GM18951 (cell line): Measurements from ENCODE around the gene SEC16B.

Experiments
- POLR2A ChIP-seq: IDR thresholded peaks from 4 replicates; pipeline ENCODE4 v1.6.1; 2011; ENCODE audit warnings: mild to moderate bottlenecking; ENCODE audit not compliant: insufficient read length, insufficient read depth; ENCODE audit errors: extremely low read depth
- in situ Hi-C: fragments of 300-500 bp; cut with MboI; formaldehyde crosslinking; loops from one replicate; pipeline ENCODE4 v1.12.0; 2022; ENCODE audit warnings: low sequenced_read_pairs, mixed read lengths, inconsistent platforms; ENCODE audit not compliant: unreplicated experiment

SEC16B gene, protein sequence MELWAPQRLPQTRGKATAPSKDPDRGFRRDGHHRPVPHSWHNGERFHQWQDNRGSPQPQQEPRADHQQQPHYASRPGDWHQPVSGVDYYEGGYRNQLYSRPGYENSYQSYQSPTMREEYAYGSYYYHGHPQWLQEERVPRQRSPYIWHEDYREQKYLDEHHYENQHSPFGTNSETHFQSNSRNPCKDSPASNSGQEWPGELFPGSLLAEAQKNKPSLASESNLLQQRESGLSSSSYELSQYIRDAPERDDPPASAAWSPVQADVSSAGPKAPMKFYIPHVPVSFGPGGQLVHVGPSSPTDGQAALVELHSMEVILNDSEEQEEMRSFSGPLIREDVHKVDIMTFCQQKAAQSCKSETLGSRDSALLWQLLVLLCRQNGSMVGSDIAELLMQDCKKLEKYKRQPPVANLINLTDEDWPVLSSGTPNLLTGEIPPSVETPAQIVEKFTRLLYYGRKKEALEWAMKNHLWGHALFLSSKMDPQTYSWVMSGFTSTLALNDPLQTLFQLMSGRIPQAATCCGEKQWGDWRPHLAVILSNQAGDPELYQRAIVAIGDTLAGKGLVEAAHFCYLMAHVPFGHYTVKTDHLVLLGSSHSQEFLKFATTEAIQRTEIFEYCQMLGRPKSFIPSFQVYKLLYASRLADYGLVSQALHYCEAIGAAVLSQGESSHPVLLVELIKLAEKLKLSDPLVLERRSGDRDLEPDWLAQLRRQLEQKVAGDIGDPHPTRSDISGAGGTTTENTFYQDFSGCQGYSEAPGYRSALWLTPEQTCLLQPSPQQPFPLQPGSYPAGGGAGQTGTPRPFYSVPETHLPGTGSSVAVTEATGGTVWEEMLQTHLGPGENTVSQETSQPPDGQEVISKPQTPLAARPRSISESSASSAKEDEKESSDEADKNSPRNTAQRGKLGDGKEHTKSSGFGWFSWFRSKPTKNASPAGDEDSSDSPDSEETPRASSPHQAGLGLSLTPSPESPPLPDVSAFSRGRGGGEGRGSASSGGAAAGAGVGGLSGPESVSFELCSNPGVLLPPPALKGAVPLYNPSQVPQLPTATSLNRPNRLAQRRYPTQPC

DNA sequence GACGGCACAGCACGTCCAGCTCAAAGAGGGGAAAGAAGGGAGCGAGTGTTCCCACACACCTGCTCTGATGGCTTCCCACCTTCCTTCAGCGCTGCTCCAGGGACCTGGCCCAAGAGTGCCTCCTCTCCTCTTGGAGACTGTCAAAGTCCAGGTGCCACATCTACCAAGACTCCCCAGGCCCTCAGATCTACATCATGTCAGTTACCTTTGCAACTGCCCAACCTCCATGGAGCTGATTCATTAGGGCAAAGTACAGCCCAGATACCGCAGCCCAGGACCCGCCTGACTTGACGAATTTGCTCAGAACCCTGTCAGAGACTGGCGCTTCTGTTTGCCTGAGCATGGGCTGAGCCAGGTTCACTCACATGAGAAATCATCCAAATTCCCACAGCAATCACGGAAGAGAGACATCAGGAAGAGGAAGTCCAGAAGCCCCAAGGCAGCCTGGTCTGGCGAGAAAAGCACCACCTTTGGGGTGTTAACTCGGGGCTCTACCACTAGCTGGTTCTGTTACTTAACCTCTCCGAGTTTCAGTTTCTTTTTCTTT lies at the start of gene SEC16B:
Gene SEC16B (minus strand): TSS at position 234 of the 547 bp plus-strand sequence. CDS start 2,077 bp downstream, outside the sequence.
- no peak for TF ChIP-seq POLR2A
- in situ Hi-C loops = no loop called here

DNA sequence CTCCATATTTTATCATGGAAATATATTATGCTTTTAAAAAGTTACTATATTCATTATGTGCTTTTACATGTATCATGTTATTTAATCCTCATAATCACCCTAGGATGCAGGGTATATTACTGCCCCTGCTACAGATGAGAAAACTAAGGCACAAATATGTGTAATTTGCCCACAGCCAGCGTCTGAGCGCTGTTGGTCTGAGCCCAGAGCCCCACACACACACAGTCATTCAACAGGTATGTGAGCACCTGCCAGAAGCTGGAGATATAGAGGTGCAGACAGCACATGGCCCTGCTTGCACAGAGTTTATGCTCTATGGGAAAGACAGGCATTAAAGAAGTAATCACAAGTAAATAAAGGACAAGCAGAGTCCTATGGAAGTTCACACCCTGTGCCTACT lies 49.8 kb upstream of the SEC16B start:
- in situ Hi-C loops = no loop called here

DNA sequence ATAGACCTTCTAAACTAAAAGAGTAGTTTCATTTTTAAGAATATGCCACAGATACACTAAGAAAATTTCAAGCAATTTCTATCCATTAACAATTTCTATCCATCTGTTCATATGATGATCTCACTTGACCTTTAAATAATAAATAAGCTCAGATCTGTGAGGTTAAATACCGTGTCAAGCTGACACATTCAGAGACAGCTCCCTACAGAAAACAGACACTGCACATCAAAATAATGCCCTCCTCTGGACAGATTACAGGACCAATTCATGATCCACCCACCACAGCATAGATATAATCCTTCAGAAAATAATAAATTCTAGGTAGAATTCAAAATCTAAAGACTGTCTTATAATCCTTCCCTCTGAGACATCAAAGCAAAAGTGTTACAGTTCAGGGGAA lies 49.4 kb upstream of the SEC16B start:
- in situ Hi-C loops = no loop called here
- TF ChIP-seq POLR2A = no peak

More for the DNA sequence above, 49.8 kb upstream of the SEC16B start:
- TF ChIP-seq POLR2A = no peak

DNA sequence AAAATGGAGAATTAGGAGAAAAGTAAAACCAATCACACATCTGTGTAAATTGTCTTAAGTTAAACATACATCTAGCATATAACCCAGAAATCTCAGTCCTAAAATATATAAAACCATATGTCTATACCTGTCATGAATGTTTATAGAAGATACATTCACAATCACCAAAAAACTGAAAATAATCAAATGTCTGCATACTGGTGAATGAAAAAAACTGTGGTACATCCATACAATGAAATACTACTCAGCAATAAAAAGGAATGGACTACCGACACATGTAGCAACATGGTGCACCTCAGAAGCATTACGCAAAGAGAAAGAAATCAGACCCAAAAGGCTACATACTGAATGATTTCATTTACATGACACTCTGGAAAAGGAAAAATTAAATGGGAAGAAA lies 47.7 kb upstream of the SEC16B start:
- no peak for TF ChIP-seq POLR2A
- in situ Hi-C loops = no loop called here

DNA sequence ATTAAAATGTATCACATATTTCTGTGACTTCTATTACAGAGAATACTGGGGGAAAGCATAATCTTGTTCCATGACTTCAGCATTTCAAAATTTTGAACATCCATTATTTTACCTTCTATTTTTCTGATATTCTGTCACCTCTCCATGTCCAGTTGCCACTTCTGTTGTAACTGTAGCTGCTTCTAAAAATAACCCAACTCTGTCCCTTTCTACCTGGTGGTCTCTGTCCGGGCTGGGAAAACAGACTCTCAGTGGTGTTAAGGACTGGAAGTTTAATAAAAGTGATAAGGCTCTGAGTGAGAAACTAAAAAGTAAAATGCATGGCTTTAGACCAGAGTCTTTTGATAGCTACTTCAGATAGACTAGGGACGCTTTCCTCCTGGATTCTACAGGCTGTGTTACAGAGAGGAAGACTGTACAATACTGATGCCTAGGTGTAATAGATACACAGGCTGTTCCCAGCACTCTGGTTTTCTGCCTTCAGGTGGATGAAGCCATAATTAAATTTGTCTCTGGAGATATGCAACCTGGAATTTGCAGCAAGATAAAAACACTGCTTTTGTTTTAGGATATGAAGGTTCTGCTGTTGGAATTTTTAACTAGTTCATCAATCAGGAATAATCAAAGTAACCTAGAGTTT lies 42.1 kb upstream of the SEC16B start:
- in situ Hi-C loops = no loop called here
- TF ChIP-seq POLR2A = no peak

DNA sequence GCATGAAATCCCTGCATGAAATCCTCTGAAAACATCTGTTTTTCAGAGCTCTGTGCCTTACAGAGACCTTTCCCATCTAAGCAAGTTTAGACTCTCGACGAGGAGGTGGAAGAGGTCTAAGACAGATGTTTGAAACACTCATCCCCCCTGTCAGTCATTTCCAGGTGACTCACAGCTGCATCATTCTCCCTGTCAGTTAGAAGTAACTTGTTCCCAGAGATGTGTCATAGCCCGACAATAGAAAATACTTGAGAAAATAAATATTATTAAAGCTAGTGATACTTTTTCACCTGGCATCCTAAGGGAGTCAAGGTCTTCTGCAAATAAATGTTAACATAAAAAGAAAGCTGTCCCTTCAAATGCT lies 41.6 kb upstream of the SEC16B start:
- TF ChIP-seq POLR2A = no peak
- in situ Hi-C loops = no loop called here

DNA sequence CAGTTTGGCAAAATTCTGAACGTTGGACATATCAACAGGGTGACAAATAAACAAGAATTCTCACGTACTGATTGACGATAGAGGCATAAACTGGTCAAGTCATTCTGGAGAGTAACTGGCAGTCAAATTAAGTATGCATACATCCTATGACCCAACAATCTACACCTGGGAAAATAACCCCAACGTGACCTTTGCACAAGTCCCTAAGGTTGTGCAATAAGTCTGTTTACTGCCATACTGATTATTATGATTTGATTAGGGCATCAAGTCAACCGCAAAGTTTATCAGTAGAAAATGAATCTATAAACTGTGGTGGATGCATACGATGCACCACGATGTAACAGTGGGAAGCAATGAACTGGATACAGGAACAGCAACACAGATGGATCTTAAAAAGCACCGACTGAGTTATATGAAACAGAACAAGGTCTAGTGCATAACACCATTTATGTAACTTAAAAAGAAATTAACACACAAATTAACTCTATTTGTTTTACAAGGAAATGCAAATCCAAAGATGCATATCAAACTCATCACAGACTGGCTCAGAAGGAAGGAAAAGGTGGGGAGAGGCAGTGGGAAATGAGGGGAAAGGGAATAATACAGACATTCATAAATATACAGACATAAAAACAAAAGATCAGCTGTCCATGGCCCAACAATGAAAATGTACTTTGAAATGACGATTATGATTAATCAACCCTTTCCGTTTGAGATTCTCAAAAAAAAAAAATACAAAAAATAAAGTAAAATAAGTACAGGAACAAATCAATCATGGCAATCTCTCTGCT lies 41.0 kb upstream of the SEC16B start:
- in situ Hi-C loops = no loop called here
- no peak for TF ChIP-seq POLR2A

DNA sequence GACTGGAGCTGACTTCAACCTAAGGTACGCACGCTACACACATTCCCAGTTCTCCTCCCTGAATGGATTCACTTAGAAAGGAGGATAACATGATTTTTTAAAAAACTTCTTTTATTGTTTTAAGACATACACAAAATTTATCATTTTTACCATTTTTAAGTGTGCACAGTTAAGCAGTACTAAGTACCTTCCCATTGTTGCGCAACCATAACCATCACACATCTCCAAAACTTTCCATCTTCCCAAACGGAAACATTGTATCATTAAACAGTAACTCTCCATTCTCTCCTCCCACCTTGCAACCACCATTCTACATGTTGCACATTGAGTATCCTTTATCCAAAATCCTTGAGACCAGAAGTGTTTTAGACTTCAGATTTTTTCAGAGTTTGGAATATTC lies 36.2 kb upstream of the SEC16B start:
- no peak for TF ChIP-seq POLR2A
- in situ Hi-C loops = loop anchor here (10.0 kb wide), 1 partner anchor 1481 kb away; no protein-coding TSS in a partner anchor

DNA sequence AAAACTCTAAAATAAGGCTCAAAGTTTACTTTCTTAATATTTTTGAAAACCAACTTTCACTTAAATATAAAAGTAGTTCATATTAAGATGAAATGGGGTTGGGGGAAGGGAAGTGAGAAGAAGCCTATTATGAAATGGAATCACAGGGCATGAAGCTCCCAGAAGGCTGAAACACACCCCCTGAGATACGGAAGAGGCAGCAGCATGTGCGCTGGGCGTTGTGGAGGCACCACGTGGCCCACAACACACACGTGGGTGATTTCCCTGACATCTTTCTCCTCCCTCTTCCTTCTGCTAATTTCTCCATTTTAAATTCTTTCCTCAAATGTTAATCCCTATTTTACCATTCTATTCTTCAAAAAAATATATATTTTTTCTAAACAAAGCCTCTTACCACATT lies 35.6 kb upstream of the SEC16B start:
- TF ChIP-seq POLR2A = no peak
- in situ Hi-C loops = loop anchor here (10.0 kb wide), 1 partner anchor 1481 kb away; no protein-coding TSS in a partner anchor

DNA sequence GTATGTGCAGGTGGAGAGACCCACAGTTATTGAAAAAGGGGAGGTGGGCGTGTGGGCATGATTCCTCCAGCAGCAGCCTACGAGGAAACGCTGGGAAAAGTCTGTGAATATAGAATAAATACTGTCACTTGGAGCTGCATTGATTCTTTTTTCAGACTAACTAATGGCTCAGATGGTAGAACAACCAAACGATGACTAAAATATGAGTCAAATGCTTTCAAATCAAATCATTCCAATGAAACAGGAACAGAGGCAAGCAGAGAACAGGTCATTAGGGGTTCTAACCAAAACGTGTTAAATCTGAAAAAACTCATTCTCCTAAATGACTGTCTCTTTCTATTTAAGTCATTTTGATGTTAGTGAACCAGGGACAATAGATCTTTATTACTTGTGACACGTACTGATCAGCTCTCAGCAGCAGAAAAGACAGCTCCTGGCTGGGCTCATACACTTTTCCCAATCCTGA lies 35.1 kb upstream of the SEC16B start:
- no peak for TF ChIP-seq POLR2A

DNA sequence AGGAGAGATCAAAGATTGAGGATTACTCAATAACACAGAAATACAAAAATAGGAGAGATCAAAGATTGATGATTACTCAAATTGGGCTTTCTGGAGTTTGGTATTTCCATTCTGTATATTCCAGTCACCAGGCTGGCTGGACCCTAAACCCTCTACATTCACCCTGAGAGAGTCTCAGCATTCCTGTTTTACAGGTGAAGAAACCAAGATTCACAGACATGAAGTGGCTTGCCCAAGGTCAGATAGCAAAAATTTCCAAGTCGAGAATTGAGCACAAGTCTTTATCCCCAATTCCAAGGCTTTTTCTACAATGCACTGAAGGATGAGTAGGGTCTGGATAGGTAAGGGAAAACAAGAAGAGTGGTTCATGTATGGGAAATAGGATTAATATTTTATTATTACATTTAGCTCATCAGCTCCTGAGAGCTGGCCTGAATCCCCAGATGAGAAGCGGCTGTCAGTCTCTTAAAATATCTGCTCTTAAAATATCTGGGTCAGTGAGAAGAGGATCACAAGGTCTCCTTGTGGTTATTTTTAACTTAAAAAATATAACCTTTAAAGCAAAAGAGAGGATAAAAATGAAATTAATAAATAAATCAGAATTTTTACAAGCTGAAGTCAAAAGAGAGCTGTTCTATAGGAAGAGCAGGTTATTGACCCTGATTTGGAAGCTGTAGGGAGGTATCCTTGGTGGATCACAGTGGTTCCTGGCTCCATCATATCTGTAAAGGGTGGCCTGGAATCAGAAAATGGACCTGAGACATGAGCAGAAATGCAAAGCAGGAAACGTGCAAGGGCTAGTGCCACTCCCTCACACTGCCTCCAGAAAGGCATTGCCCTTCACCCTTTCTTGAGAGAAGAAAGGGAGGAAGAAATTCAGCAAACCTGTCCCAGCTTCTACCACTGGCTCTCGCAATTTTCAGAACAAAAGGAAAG lies 29.1 kb upstream of the SEC16B start:
- in situ Hi-C loops = no loop called here
- no peak for TF ChIP-seq POLR2A

More for the DNA sequence above, 35.1 kb upstream of the SEC16B start:
- in situ Hi-C loops = loop anchor here (10.0 kb wide), 1 partner anchor 1480 kb away; no protein-coding TSS in a partner anchor
